GM12801 (cell line): ENCODE results near the gene CHN2.

Source experiments
- CTCF ChIP-seq: IDR thresholded peaks from one replicate; pipeline ENCODE4 v1.5.1; 2011; ENCODE audit warnings: control low read depth; ENCODE audit not compliant: insufficient read length; ENCODE audit errors: extremely low read depth

The CHN2 gene

GRCh38 chr7:29197916-29198315 lies 3.3 kb downstream of the CHN2 start:
- TF ChIP-seq CTCF, result no peak

GRCh38 chr7:29199776-29200175 lies 5.2 kb downstream of the CHN2 start:
- TF ChIP-seq CTCF, result no peak

- TF ChIP-seq CTCF, result no peak
Observed at GRCh38 chr7:29202651-29203069, 8.1 kb downstream of the CHN2 start.

GRCh38 chr7:29204491-29205272 lies 10.1 kb downstream of the CHN2 start:
- TF ChIP-seq CTCF, result no peak

- no peak for TF ChIP-seq CTCF
Observed at GRCh38 chr7:29207162-29207801, 12.7 kb downstream of the CHN2 start.

- no peak for TF ChIP-seq CTCF
Observed at GRCh38 chr7:29208410-29209250, 14.1 kb downstream of the CHN2 start.

- TF ChIP-seq CTCF, result no peak
Observed at GRCh38 chr7:29209745-29210144, 15.2 kb downstream of the CHN2 start.
